GM06990 (cell line): Measurements from ENCODE around the gene SLC26A4.

Source experiments
- DNase-seq: peaks from one replicate; pipeline ENCODE4 v3.0.0-alpha.2; 2011; ENCODE audit not compliant: insufficient read length; ENCODE audit errors: extremely low read depth
- H3K27me3 ChIP-seq: replicated peaks from 2 replicates; pipeline ENCODE4 v1.6.0; 2011; ENCODE audit warnings: low read length; ENCODE audit not compliant: control insufficient read depth, insufficient read depth
- H3K36me3 ChIP-seq: 2 replicates; pipeline ENCODE4 v1.5.1; 2011; ENCODE audit warnings: low read length; ENCODE audit not compliant: control insufficient read depth, insufficient read depth
- H3K4me3 ChIP-seq: replicated peaks from 2 replicates; pipeline ENCODE4 v1.5.1; 2011; ENCODE audit warnings: low read depth, mild to moderate bottlenecking, control low read depth, low read length
- TF ChIP-seq, protein P1 (sequence below): IDR thresholded peaks from 2 replicates; pipeline ENCODE4 v1.5.1; 2011; ENCODE audit warnings: low read length, control low read depth, mild to moderate bottlenecking, inconsistent platforms; ENCODE audit not compliant: insufficient read depth, poor library complexity, severe bottlenecking

Gene SLC26A4

GRCh38 chr7:107696330-107696946 is 35.8 kb downstream of the SLC26A4 start:
- no peaks in the 10 kb centered on the region; the same call in 1 of the 2 replicates for H3K27me3 ChIP-seq
- no peak for DNase-seq
- no peak overlapping the region for H3K4me3 ChIP-seq
- H3K36me3 ChIP-seq = no peaks in the 10 kb centered on the region
- TF ChIP-seq, protein P1, sequence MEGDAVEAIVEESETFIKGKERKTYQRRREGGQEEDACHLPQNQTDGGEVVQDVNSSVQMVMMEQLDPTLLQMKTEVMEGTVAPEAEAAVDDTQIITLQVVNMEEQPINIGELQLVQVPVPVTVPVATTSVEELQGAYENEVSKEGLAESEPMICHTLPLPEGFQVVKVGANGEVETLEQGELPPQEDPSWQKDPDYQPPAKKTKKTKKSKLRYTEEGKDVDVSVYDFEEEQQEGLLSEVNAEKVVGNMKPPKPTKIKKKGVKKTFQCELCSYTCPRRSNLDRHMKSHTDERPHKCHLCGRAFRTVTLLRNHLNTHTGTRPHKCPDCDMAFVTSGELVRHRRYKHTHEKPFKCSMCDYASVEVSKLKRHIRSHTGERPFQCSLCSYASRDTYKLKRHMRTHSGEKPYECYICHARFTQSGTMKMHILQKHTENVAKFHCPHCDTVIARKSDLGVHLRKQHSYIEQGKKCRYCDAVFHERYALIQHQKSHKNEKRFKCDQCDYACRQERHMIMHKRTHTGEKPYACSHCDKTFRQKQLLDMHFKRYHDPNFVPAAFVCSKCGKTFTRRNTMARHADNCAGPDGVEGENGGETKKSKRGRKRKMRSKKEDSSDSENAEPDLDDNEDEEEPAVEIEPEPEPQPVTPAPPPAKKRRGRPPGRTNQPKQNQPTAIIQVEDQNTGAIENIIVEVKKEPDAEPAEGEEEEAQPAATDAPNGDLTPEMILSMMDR = no peak

DNA sequence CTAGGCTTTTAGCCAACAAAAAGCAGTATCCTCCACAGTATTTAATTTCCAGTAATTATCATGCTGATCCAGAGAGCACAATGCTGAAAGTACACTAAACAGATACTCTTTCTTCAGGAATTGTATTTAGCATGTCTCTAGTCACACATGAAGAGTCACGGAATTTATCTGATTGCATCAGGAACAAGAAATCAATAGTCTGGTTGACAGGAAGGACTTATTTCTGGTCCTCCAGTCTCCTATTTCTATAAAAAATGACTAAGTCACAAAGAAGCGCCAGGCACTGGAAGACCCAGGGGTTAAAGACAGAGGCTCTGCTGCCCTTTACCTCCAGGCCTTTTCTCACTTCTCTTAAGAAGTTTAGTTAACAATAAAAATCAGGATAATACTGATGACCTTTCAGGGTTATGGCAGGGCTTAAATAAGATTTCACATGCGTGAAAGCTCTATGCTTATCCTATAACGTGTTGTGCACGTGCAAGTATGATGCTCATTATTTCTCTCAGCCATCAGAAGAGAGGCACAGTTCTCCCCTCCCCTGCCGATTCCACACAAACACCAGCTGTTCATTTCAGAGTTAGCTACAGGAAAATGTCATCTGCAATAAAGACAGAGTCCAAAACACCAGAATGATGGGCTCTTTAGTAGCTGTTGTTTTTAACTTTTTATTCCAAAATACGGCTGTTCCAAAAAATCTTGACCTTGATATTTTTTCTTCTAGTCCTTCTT is 36.9 kb downstream of the SLC26A4 start:
- Histone ChIP-seq H3K36me3 (no peaks in the 10 kb centered on the region), H3K27me3 (no peaks in the 10 kb centered on the region; the same call in 1 of the 2 replicates), H3K4me3 (no peak overlapping the region)
- DNase-seq = no peak
- TF ChIP-seq, protein P1 = no peak

DNA sequence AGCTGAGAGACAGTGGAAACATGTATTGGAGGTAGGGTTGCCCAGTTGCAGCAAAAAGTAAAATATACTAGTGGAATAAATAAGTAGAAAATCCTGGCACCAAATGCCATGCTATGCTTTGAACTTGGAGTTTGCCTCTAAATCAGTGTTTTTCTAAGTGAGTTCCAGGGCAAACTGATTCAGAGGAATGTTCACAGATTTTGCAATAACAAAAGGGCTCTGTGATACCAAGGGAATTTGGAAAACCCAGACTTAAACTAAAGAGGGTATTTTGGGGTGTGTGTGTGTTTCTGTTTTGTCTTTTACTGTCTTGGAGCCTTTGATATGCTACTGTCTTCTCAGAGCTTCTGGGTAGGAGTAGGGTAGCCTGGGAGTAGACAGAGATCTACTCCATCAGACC is 39.9 kb downstream of the SLC26A4 start:
- Histone ChIP-seq H3K36me3 (no peaks in the 10 kb centered on the region), H3K27me3 (no peaks in the 10 kb centered on the region), H3K4me3 (no peak overlapping the region)
- DNase-seq = no peak
- TF ChIP-seq, protein P1 = no peak

- DNase-seq = no peak
- Histone ChIP-seq H3K36me3 (no peaks in the 10 kb centered on the region), H3K27me3 (no peaks in the 10 kb centered on the region), H3K4me3 (no peak overlapping the region)
- TF ChIP-seq, protein P1 = no peak
These were observed 40.6 kb downstream of the SLC26A4 start for GRCh38 chr7:107701191-107701590.

DNA sequence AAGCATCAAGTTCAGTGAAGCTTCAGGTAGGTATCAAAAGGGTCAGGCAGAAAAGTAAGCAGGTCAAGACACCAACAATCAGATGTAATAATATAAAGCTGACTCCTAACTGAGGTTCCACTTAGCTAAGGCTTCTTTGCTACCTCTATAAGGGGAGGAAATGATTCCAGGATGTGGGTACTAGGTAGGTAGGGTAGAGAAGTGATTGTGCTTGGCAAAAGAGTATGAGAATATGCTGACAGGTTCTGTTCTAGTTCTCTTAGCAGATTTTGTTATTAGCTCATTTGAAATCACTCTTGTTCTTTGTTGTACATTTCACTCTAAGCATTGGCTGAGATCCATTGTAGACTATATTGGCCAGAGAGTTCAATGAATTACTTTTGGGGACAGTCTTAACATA is 42.6 kb downstream of the SLC26A4 start:
- DNase-seq = no peak
- TF ChIP-seq, protein P1 = no peak
- H3K4me3 ChIP-seq = no peak overlapping the region
- no peaks in the 10 kb centered on the region for H3K36me3 ChIP-seq
- no peaks in the 10 kb centered on the region for H3K27me3 ChIP-seq
